ENCODE results near the gene NPFF.

The NPFF gene

DNA sequence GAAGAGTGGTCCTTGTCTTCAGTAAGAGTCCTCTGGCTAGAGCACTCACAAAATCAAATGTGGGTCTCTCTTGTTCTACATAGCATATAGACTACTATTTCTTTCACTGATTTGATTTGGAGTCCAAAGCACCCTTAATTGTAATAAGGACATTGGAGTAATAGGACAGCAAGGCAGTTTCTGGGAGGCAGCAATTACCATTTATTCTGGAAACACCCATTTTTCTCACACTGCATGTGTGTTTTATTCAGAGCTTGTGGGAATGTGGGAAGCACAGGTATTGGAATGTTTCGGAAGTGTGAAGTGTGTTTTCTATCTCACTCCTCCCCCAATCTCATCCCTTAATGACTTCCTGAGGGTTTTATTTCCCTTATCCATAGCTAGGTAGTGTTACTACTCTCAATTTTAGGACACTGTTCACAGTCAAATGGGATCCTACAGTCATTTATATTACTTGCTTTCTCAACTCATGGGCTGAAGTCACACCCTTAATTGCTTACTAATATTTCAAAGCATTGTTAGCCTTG, 35.2 kb downstream of the NPFF start:
- DNase-seq: no peak

GRCh38 chr12:53468282-53468681, 39.0 kb downstream of the NPFF start:
- no peak for DNase-seq

DNA sequence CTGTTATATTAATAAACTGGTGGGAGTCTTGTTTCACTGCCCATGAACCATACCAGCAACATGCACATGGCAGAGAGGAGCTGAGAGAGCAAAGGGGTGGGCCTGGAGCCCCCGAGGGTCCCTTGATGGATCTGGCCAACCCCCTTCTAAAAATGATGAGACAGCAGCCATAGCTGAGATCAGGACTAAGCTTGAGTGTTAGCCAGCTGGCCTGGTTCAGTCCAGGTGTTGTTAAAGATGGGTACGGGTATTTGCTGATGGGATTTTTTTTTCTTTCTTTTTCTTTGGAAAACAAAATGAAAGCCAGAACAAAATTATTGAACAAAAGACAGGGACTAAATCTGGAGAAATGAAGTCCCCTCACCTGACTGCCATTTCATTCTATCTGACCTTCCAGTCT, 39.4 kb downstream of the NPFF start:
- no peak for DNase-seq

GRCh38 chr12:53467082-53467481, 40.2 kb downstream of the NPFF start:
- DNase-seq: no peak

GRCh38 chr12:53466640-53467039, 40.6 kb downstream of the NPFF start:
- DNase-seq: no peak

DNA sequence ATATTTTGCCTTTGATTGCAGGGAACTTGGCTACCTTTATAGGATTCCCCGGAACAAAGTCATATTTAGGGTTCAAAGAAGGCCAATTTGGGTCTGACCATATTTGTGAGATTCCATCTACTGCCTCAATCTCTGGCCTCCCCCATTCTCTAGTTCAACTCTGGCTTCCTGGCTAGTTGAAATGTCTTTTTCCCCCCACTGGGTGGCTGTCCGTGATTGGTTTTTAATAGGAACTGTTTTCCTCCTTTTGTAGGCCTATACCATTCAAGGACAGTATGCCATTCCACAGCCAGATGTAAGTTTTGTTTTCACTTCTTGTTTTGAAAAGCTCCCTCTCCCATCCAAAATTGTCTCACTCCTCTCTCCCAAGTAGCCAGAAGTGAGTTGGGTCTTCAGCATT, 41.6 kb downstream of the NPFF start:
- no peak for DNase-seq

DNA sequence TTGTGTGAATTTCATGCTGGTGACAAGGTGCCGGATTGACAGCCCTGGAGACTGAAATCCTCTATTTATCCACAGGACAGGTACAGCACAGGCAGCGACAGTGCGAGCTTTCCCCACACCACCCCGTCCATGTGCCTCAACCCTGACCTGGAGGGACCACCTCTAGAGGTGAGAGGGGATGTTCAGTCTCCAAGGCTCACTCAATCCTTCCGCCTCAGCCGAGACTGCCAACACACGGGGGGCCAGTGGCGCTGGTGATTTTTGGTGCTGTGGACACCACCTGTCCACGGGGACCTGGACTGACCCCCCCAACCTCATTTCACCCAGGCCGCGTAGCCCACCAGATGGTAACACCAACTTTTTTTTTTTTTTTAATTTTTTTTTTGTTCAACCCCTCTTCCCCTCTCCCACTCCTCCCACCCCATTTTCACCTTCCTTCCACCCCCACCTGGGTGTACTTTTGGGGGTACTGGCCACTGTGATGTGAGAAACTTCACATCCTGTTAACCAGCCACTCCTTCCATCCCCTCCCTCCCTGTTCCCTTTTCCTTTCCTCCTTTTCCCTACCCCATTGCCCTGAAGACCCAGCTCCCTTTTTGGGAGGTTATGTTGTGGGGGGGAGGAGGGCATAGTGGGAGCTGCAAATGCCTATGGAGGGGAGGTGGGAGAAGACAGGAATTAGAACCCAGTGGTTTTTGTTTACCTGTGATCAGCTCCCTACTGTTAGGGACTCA, 42.4 kb downstream of the NPFF start:
- DNase-seq: no peak

- DNase-seq: no peak
Observed at GRCh38 chr12:53463802-53464560, 43.3 kb downstream of the NPFF start.

- no peak for DNase-seq
Observed at GRCh38 chr12:53462935-53463334, 44.3 kb downstream of the NPFF start.

GRCh38 chr12:53461591-53461990, 45.7 kb downstream of the NPFF start:
- DNase-seq: no peak

GRCh38 chr12:53461059-53461458, 46.2 kb downstream of the NPFF start:
- no peak for DNase-seq

DNA sequence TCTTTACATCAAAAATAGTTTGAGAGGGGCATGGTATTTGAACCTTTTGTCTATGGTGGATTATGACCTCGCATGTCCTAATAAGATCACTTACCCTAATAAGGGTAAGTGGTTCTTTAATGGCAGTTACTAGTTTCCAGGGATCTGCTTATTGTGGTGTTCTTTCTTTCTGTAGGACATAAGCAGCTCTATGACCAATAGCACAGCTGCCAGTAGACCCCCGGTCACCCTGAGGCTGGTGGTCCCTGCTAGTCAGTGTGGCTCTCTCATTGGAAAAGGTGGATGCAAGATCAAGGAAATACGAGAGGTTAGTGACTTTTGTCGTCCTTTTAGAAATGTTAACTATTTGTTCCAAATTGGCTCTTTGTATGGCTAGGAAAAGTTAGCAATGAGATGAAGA, 48.2 kb downstream of the NPFF start:
- DNase-seq: no peak
